GOT3 (cell line): ENCODE data around the gene EDC3.

Experiments used
- DNase-seq: peaks from one replicate; lab custom pipeline; 2025; ENCODE audit warnings: mixed read lengths; lab: John Stamatoyannopoulos, UW

The EDC3 gene

GRCh38 chr15:74624020-74624602 lies 71.7 kb downstream of the EDC3 start:
- DNase-seq = no peak

- no peak for DNase-seq
These were observed 73.1 kb downstream of the EDC3 start for GRCh38 chr15:74622758-74623157.

DNA sequence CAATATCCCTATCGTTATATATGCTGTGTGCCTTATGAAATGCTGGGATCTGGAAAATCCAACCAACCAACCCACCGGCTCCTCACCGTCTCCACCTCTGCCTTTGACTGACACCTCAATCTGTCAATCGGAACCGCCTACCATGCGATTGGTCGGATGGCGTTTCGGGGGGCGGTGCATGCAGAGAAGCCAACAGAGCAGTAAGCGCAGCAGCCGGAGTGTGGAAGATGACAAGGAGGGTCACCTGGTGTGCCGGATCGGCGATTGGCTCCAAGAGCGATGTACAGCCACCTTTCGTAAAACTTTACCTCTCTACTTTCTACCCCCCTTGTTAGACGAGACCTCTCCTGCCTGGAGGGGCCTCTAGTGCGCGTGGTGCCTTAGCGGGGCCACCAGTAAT lies 73.9 kb downstream of the EDC3 start:
- DNase-seq = no peak

DNA sequence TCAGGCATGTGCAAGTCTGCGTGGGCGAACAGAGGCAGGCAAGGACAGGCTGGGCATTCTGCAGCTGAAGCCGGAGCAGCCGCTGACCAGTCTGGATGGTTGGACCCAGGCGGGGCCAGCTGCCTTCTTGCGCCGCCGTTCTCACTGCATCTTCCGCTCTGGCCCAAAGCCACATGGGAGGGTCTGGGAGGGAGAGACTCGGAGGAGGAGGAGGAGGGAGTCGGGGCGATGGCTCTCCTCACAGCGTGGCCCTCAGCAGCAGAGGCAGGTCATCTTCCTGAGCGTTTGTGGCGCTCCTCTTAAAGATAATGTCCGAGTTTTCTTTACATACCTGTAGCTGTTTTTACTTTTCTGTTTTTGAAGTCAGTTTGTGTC lies 74.3 kb downstream of the EDC3 start:
- DNase-seq = no peak

DNA sequence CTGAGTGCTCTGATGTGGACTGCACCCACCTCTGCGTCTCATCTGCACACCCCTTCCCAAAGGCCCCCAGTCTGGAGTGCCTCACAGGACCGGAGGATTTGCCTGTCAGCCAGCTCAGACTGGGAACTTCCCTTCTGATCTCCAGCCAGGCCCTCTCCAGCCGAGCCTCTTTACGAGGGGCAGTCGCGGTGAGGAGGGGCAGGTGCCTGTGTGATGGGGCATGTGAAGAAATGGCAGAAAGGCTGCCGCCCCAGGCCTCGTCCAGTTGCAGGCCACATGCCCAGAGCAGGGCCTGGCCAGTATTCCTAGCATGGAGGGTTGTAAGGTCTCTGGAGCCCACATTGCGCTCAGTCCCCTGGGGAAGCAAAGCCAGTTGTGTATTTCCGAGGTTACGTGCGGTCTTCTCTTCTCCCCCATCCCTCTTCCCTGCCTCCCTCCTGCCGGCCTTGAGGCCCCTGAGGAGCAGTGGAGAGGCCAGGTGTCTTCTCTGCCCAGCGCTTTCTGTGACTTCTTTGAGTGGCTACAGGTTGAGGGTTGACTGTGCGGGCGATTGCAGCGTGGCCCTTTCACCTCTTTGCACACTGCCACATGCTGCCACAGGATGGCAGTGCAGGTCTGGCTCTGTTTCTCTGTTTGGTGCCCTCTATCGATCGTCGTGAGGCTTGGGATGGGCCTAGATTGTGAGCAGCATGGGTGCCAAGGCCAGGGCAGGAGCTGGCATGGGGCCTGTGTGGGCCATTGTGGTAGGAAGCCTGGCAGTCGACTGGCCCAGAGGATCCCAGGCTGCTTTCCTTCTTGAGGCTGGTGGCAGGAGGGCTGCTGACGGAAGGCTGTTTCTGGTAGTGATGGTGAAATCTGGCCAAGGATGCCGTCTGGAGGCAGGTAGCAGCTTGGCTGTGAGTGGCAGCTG lies 74.9 kb downstream of the EDC3 start:
- no peak for DNase-seq

GRCh38 chr15:74619916-74620635 lies 75.7 kb downstream of the EDC3 start:
- DNase-seq = no peak

DNA sequence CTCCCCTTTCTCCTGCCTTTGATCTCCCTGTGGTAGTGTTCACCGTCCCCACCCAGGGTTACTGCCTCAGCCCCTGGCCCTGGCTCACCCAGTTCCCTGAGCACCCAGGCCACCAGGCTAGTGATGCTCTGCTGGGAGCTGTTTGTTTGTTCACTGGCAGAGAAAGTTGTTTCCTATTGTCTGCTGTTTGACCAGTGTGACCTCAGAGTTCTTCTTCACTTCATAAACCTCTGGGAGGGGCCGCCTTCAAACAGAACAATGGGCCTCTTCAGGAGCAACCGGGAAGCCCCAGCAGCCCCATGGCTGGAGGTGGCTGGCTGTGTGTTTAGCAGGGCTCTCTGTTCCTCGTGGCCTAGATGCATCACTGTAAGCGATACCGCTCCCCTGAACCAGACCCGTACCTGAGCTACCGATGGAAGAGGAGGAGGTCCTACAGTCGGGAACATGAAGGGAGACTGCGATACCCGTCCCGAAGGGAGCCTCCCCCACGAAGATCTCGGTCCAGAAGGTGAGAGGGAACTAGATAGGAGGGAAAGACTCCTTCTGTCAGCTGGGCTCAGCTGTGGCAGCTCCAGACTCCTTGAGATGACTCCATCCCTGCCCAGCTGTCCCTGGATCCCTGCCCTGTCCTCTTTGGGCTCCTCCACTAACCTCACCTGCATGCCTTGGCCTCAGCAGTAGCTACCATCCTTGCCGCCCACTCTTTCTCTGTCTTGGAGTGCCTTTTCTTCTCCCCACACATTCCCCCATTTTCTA lies 76.8 kb downstream of the EDC3 start:
- no peak for DNase-seq

DNA sequence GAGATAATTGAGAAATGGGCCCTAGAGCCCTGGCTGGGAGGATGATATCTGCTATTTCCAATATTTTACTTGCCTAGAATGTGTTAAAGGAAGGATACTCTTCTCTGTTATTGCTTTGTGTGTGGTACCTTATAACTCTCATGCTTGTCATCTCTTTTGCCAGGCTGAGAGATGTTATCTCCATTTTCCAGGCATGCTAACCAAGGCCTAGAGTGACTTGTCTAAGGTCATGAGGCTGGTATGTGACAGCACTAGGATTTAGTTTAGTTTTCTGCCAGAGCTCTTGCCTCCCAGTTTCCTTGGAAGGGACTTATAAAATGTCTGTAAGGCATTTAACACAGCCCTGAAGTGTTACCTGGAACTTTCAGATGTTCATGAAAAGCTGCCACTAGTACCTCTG lies 78.8 kb downstream of the EDC3 start:
- no peak for DNase-seq

DNA sequence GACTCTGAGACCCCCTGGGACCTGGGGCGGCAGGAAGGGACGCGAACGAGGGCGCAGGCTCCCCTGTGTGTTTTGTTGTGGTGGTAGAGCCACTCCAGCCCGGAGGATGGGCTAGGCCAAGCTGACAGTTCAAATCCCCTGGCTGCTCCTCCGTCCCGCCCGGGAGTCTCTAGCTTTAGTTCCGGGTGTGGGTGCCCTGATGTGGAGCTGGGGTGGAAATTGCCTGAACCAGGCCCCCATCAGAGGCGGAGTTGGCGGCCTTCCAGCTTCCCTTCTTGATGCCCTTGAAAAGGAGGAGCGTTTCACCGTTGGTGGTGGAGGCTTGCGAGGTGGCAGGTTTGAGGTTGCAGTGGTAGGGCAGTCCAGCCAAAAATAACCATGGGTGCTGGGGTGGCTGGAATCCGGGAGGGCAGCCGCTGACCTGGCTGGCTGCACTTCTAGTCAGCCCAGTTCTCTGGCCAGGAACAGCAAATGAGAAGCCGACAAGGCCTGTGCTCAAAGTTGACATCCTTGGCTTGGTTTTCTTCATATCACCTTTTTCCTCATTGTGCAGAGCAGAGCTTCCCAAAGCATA lies 79.4 kb downstream of the EDC3 start:
- DNase-seq = no peak

DNA sequence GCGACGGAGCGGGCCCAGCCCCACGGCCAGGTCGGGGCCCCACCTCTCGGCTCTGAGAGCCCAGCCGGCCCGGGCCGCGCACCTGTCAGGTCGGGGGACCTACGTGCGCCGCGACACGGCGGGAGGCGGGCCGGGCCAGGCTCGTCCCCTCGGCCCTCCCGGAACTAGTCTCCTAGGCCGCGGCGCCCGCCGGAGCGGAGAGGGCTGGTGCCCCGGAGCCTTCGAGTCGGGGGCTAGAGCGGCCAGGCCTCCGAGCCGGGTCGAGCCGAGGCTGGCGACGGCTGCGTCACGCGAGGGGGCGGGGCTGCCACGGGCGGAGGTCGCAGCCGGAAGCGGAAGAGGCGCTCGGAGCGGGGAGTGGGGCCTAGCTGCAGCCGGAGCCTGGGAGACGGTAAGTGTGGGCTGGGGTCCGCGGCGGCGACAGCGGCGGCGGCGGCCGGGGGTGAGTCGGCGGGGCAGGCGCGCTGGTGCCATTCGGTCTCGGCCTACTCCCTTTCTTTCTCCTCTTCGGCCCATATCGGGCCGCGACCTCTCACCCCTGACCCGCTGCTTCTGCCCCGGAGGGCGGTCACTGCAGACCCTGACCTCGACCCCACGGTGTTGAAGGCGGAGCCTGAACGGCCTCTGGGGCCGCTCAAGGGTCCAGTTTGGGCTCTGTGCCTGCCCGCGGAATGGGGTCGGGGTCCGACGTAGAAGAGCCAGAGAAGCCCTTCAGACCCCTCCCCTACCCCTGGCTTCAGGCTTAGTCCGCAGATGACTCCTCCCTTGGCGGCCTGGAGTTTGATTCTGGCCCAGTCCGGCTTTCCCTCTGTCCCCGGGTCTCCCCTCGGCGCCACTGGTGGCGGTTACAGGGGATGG lies 80.1 kb downstream of the EDC3 start, which contains the start of gene CLK3:
TSS of gene CLK3 (plus strand) at position 329 of the 858 bp plus-strand sequence. CDS start 3,361 bp downstream, outside the sequence.
- DNase-seq = peak; percentile 81

- no peak for DNase-seq
These were observed 80.9 kb downstream of the EDC3 start for GRCh38 chr15:74614744-74615507.

GRCh38 chr15:74613953-74614743 lies 81.7 kb downstream of the EDC3 start:
- no peak for DNase-seq

- no peak for DNase-seq
These were observed 82.5 kb downstream of the EDC3 start for GRCh38 chr15:74613089-74613952.

GRCh38 chr15:74612677-74613076 lies 83.1 kb downstream of the EDC3 start:
- no peak for DNase-seq

- DNase-seq = no peak
These were observed 84.0 kb downstream of the EDC3 start for GRCh38 chr15:74611834-74612233.

- DNase-seq = no peak
These were observed 84.5 kb downstream of the EDC3 start for GRCh38 chr15:74611341-74611740.

DNA sequence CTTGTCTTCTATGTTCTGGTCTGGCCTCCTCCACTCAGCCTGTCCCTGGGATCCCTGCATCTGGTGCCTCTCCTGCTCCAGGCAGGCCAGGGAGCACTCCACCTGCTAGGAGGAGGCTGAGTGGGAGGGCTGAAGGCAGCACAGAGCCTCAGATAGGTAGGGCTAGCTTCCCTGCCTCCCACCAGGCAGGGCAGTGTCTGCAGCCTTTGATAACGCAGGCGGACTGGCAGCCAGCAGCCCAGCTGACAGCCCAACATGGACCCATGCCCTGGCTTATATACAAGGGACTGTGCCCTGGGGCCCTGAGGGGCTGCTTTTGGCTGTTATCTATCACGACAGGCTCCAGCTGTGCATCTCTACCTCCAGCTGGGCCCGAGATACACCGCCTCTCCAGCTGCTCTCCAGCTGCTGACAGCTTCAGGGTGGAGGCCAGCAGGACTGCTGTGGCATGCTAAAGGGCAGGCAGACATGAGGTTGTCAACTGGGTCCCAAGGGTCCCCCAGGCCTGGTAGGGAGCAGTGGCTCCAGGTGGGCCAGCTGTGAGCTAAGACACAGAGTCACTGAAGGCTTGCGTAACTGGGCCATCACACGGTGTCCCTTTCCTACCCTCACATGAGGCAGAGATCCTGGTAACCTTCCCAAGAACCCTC lies 85.4 kb downstream of the EDC3 start:
- DNase-seq = no peak

DNA sequence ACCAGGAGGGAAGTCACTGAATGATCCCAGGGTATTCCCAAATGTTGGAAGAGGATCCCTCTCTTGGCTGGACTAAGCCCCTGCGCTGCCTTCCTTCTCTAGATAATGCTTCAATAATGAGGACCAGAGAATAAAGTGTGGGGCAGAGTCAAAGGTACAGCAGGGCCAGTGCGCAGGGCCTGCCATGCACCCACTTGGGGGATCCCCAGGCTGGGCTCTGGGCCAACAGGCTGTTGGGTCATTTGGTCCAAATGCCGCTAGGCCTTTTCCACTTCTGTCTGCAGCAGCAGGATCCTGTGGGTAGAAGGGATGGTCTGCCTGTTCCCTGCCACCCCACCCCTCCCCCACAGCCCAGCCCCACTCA lies 85.9 kb downstream of the EDC3 start:
- DNase-seq = no peak
